Epithelial cell of esophagus (primary cell): ENCODE data around the gene TMEM40.

Experiments used
- DNase-seq: peaks from one replicate; pipeline ENCODE4 v3.0.0; 2010; ENCODE audit warnings: low read depth
- H3K4me3 ChIP-seq: 2 replicates; pipeline ENCODE4 v1.5.1; 2011; ENCODE audit warnings: mild to moderate bottlenecking, low read length, control low read depth
- CTCF ChIP-seq: IDR thresholded peaks from 2 replicates; pipeline ENCODE4 v1.5.1; 2011; ENCODE audit warnings: low read depth, mild to moderate bottlenecking, low read length, control low read depth, inconsistent platforms; ENCODE audit not compliant: insufficient read depth; ENCODE audit errors: missing control alignments

TMEM40 gene

GRCh38 chr3:12754313-12754712, 4.7 kb downstream of the TMEM40 start:
- no peak for TF ChIP-seq CTCF
- no peak overlapping the region for H3K4me3 ChIP-seq
- no peak for DNase-seq

GRCh38 chr3:12753275-12754028, 5.6 kb downstream of the TMEM40 start:
- no peak overlapping the region for H3K4me3 ChIP-seq
- DNase-seq, result peak; percentile 85
- no peak for TF ChIP-seq CTCF

- no peak for TF ChIP-seq CTCF
- DNase-seq, result no peak
- no peak overlapping the region for H3K4me3 ChIP-seq
Observed at GRCh38 chr3:12752809-12753208, 6.2 kb downstream of the TMEM40 start.

- no peak for DNase-seq
- H3K4me3 ChIP-seq, result no peak overlapping the region
- TF ChIP-seq CTCF, result no peak
Observed at GRCh38 chr3:12752102-12752501, 7.0 kb downstream of the TMEM40 start.

- peak; percentile 74 for DNase-seq
- no peak for TF ChIP-seq CTCF
- no peak overlapping the region for H3K4me3 ChIP-seq
Observed at GRCh38 chr3:12751571-12751970, 7.5 kb downstream of the TMEM40 start.

- TF ChIP-seq CTCF, result no peak
- H3K4me3 ChIP-seq, result no peak overlapping the region
- peak; percentile 58 for DNase-seq
Observed at GRCh38 chr3:12750658-12751071, 8.4 kb downstream of the TMEM40 start.

- TF ChIP-seq CTCF, result no peak
- no peak overlapping the region for H3K4me3 ChIP-seq
- DNase-seq, result peak; percentile 72
Observed at GRCh38 chr3:12750223-12750622, 8.8 kb downstream of the TMEM40 start.
